Femur (tissue), 1 donor: ENCODE results near the gene PCBP3.

ENCODE experiments used
- DNase-seq: peaks from one replicate; pipeline ENCODE4 v3.0.0-alpha.2; 2017

PCBP3 gene

DNA sequence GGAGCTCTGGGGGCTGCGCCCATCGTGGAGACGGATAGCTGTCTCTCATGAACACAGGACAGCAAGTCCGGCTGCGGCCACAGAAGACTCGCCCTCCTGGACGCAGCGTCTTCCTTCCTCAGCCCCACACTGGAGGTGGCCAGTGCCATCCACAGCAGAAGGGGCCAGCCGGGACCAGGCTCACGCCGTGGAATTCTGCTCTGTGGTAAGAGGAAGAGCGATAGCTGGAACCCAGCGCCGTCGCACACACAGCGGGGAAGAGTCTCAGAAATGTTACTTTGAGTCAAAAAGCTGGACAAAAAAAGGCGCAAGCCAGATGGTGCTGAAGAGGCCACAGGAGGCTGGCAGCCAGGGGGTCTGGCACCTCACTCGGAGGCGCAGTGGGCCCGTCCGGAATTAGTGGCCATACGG is 224.2 kb downstream of the PCBP3 start:
- DNase-seq = peak; percentile 10

GRCh38 chr21:45868086-45868485 is 224.6 kb downstream of the PCBP3 start:
- DNase-seq = no peak

- peak; percentile 22 for DNase-seq
Measured at GRCh38 chr21:45868488-45868887, 225.0 kb downstream of the PCBP3 start.

GRCh38 chr21:45869121-45870007 is 225.8 kb downstream of the PCBP3 start:
- peak; percentile 12 for DNase-seq

DNA sequence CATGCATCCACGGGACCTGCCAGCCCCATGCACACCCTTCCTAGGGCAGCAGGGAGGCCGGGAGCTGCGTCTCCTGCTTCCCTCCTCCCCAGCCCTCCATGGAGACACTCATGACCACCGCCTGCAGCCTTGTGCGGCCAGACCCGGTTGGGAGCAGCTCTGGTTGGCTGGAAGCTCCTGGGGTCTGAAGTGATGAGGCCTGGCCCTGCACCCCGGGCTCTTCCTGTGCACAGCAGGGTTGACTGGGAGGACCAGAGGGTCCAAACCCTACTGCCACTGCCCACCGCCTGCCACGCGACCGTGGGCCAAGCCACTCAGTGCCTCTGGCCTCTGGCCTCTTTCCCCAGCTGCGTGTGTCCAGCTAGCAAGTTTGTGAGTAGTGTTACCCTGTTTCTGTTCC is 226.9 kb downstream of the PCBP3 start:
- DNase-seq = peak; percentile 14

DNA sequence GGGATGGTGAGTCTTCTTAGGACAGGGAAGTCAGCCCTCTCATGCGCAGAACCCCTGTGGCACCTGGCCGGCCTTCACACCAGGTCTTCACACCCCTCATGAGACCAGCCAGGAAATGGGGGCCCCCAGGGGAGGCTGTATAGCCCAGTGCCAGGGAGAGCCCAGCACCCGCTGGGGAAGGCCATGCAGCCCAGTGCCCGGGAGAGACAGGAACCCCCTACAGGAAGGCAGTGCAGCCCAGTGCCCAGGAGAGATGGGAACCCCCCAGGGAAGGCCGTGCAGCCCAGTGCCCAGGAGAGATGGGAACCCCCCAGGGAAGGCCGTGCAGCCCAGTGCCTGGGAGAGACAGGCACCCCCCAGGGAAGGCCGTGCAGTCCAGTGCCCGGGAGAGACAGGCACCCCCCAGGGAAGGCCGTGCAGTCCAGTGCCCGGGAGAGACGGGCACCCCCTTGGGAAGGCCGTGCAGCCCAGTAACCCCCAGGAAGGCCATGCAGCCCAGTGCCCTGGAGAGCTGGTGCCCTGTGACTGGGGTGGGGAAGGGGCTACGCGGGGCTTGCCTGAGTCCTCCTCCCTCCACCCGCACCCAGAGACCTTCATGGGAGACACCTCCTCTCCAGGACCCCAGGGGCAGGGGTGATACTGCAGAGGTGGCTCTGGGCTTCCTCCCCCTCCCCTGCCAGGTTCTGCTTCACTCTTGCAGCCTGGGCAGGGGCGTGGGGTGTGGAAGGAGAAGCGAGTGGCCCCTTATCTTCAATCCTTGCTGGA is 227.5 kb downstream of the PCBP3 start:
- peak; percentile 12 for DNase-seq

DNA sequence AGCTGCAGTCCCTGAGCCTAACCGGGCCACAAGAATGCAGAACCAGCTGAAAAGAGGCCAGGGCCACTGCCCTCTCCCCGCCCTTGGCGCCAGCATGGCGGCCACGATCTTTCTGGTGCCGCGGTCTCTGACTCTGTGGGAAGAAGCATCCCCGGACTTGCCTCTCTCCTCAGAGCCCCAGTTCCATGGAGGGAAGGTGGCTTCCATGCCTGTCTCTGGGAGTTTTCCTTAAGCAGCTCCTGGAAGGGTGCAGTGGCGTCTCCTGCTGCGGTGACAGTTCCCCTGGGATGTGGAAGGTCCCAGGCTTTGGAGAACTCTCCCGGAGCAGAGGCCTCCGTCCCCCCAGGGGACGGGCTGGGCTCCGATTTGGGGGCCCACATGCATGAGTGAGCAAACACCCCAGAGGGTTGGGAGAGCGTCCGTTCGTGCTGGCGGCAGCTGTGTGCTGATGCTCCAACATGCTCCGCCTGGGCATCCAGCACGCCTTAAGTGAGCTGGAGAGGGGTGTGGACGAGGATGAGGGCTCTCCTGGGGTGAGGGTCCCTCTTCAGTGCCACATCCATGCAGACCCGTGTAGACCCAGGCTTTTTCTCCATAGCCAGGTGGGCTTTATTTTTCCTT is 228.2 kb downstream of the PCBP3 start:
- DNase-seq = peak; percentile 11

DNA sequence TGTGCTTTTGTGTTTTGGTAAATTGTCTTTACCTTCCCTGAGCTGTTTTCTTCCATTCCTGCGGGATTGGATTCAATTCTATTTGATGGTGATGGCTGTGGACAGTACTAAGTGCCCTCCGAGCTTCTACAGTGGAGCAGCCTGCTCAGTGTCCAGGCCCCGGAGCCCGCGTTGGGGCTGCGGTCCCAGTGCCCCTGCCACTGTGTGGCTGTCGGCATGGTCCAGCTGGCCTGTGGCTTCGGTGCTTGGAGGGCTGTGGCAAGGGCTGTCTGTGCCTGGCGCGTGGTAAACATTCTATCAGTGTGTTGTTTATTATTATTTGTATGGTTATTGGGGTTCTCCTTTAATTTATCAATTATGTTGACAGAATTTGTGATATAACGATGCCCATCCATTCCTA is 228.9 kb downstream of the PCBP3 start:
- DNase-seq = peak; percentile 7

DNA sequence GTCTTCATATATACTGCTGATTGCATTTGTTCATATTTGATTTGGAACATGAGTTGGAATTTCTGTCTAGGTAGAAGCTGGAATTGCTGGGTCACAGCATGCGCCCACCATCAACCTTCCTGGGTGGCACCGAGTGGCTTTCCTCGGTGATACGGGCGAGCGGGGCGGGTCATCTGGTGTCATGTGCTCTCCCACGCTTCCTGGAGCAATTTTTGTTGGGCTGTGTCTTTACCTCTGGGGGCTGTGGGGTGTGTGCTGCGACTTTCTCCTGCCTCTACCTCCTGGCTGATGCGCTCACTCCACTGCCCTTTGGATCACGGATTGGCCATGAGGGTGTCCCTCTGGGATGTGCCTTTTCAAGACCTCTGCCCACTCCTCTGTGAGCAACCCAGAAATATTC is 229.4 kb downstream of the PCBP3 start:
- DNase-seq = peak; percentile 3

DNA sequence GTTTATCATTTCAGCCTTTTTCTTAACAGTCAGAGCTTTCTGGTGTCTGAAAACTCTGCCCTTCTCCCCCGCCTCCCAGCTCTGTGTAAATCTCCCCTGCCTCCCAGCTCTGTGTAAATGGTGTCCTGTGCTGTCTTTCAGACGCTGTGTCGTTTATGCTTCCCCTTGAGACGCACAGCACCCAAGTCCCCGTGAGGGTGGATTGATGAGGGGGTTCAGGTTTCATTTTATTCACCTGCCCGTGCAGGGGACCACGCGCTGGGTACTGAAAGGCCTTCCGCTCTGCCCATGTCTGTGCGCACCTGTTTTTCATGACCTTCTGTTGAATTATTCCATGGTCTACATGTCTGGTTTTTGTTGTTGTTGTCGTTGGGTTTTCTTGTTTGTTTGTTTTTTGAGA is 229.9 kb downstream of the PCBP3 start:
- DNase-seq = peak; percentile 13

- peak; percentile 7 for DNase-seq
Measured at GRCh38 chr21:45873866-45874265, 230.3 kb downstream of the PCBP3 start.

GRCh38 chr21:45874716-45875415 is 231.3 kb downstream of the PCBP3 start:
- peak; percentile 82 for DNase-seq

GRCh38 chr21:45875416-45875760 is 231.9 kb downstream of the PCBP3 start:
- DNase-seq = no peak

DNA sequence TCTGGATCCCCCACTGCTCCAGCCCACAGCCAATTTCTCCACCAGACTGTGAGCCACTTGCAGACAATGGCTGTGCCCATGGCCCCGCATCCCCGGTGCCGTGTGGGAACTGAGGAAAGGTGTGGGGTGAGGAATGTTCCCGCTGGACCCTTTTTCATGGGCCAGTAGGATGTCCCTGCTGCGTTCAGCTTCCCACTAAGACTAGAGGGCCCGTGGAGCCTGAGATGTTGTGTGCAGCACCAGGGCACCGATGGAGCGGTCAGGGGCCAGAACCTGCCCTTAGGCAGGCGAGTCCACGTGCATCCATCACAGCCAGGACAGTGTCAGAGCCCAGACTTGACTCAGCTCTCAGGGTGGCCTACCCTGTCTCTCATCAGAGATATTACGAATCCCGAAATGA is 232.4 kb downstream of the PCBP3 start:
- DNase-seq = no peak

DNA sequence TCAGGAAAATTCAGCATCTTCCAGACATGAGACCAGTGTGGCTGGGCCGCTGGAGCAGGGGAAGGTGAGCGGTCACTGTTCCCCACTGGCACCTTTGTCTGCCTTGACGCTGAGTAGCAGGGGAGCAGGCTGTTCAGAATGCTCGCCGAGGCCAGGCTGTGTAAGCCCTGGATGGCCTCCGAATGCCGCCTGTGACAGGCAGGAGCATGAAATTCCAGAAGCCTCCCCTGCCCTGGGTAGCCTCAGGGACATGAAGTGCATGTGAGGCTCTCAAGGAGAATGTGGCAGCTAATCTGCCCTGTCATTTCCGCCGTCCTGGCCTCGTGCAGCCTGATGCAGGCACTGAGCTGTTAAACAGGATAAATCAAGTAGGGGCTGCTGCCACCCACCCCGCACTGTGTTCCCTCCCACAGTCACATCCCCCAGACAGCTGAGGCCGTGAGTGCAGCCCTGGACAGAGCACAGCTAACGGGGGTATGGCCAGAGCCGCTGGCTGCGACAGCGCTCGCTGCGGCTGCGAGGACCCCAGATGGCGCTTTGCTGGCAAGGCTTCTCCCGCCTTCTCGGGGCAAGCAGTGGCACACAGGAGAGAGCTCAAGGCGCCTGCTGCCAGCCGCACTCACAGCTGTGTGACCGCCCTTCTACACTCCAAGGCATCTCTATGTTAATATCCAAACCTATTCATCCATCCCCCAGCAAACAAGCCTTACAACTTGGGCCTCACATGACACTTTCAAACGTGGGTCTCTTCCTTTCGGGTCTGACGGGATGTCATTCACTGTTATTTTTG is 233.1 kb downstream of the PCBP3 start:
- DNase-seq = peak; percentile 63

DNA sequence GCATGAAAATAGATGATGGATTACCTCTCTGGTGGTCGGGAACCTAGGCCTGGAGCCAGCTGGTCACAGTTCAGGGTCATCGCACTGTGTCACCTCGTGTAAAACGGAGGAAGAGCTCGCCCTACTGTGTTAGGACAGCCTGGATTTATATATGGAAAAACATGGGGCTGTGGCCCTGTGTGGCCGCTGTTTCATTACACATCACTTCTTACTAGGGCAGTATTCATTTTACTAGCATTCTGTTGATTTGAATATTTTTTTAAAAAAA is 233.6 kb downstream of the PCBP3 start:
- no peak for DNase-seq

DNA sequence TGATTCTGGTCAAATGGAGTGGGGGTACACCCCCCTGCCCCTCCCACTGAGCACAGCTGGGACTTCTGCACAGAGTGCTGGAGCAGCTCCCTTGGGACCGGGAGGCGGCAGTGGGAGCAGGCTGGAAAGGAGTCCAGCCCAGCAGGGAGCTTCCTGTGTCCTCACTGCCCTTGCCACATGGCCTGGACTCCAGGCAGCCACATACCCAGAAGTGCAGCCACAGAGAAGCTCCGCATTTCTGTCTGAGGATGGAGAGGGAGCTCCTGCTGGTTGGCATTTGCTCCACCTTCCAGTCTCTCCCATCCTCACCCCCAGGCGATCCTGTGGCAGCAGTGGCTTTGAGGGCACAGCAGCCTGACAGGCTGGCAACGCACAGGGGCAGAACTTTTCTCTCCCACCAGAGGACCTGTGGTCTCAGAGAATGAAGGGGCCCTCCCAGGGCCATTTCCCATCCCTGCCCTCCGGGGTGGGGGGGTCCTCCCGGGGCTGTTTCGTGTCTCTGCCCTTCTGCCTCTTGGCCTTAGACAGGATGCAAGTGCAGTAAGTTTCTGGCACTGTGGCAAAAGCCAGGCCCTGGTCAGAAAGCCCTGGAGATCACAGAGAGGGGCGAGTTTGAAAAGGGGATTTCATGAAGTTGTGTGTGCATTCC is 234.4 kb downstream of the PCBP3 start:
- no peak for DNase-seq

DNA sequence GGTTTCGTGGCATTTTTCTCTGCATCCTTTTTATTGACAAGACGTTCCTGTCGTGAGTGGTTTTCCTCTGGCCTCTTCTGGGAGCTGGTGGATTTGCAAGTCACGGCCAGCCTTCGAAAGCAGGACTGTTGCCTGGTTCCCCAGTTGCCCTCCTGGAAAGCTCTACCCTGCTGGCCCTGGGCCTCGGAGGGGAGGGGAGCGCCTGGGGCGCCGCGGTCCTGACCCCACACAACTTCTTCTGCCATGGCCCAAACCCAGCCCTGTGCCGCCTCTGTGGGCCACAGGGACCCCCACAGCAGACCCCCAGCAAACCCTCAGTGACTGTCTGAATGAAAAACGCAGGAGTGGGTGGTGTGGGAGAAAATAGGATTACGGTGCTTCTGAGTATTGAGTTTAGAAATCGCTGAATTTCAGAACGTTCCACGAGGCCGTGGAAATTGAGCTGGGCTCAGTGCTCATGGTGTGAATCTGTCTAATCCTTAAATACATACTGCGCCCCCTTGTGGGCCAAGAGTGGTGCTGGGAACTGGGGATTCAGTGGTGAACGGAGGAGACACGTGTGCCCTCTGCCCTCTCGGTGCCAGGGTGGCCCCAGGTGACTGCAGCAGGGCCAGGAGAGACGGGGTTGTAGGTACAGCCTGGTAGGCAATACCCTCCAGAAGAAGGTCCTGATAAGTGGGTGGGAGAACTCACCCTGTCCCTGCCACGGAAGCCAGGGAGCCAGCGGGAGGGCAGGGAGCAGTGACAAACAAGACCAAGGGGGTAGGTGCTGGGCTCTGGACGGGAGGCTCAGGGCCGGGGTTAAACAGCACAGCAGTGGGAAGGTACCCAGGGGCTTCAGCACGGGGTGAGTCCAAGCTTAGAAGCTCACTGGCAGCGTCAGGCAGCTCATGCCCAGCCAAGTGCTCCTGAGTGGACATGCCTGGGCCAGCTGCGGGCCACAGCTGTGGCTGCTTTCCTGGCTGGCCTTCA is 236.9 kb downstream of the PCBP3 start:
- DNase-seq = peak; percentile 64

- no peak for DNase-seq
Measured at GRCh38 chr21:45882645-45883044, 239.1 kb downstream of the PCBP3 start.

DNA sequence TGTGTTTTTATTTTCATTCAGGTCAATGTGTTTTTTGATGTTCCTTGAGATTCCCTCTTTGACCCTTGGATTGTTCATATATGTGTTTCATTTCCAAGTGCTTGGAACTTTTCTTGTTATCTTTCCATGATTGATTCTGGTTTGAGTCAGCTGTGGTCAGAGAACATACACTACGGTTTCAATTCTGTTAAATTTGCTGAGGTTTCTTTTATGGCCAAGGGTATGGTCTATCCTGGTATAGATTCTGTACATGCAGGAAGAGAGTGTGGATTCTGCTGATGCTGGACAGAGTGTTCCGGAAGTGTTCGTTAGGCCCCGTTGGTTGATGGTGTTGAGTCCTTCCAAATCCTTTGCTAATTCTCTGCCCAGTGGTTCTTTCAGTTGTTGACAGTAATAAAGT is 239.6 kb downstream of the PCBP3 start:
- DNase-seq = no peak

DNA sequence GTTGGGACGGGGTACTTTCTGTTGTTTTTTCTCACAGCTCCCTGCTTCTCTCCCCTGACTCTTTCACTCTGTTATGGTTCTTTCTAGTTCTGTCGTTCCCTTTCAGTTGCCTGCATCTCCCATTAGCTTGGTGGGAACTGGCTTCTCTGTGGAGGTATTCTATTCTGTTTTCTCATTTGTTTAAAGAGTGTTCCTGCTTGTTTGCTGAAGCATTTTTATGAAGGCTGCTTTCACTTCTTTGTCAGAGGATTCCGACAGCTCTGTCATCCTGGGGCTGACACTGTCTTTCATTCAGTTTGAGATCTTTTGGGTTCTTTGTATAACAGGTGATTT is 242.0 kb downstream of the PCBP3 start:
- no peak for DNase-seq
